Nephron (organoid): ENCODE measurements around the gene FBXO5.
A peak's percentile ranks its signal among the peaks of the same experiment; 100 is the strongest.
"Not testable (repeated sequence)": the region's sequence is repeated elsewhere in the genome, so short reads cannot be mapped to it uniquely, and the experiment has no call there.

ENCODE experiments used
- H3K27ac Mint-ChIP-seq, 3 experiments: 2 replicates each; pipeline ENCODE4 v1.8.0; 2020; ENCODE audit warnings: mixed read lengths in 3 of 3, mild to moderate bottlenecking in 2 of 3, moderate library complexity in 1 of 3
- H3K27me3 Mint-ChIP-seq: 2 replicates; pipeline ENCODE4 v1.8.0; 2021; ENCODE audit warnings: low read depth, mild to moderate bottlenecking, moderate library complexity, mixed read lengths
- H3K36me3 Mint-ChIP-seq: 2 replicates; pipeline ENCODE4 v1.8.0; 2020; ENCODE audit warnings: low read depth, mixed read lengths
- H3K4me1 Mint-ChIP-seq: 2 replicates; pipeline ENCODE4 v1.8.0; 2020; ENCODE audit warnings: mixed read lengths
- H3K4me3 Mint-ChIP-seq, 3 experiments: 2 replicates each; pipeline ENCODE4 v1.8.0; 2020; ENCODE audit warnings: mild to moderate bottlenecking in 3 of 3, mixed read lengths in 3 of 3, moderate library complexity in 2 of 3
- H3K9me3 Mint-ChIP-seq: 2 replicates; pipeline ENCODE4 v1.8.0; 2020; ENCODE audit warnings: mixed read lengths
- CTCF ChIP-seq, 3 experiments: fragments of 200-600 bp; sonication (generic); IDR thresholded peaks; one replicate each; pipeline ENCODE4 v1.5.0; 2021; ENCODE audit warnings: antibody characterized with exemption in 3 of 3; ENCODE audit not compliant: unreplicated experiment in 3 of 3

The FBXO5 gene

GRCh38 chr6:153000243-153000642, 17.4 kb upstream of the FBXO5 start:
- peak overlapping the region; percentile 60 to 81 (median 74) for H3K4me3 Mint-ChIP-seq
- no peaks in the 10 kb centered on the region for H3K27me3 Mint-ChIP-seq
- peaks cover 32% of the 10 kb centered on the region for H3K36me3 Mint-ChIP-seq
- peak overlapping the region in 1 of 3 experiments; percentile 10 for H3K27ac Mint-ChIP-seq
- H3K4me1 Mint-ChIP-seq: peaks cover 23% of the 10 kb centered on the region
- H3K9me3 Mint-ChIP-seq: no peaks in the 10 kb centered on the region
- no peak for TF ChIP-seq CTCF (IDR thresholded peaks at IDR 0.05; ENCODE audit: unreplicated experiment in 3 of 3)

- not testable (repeated sequence) for H3K9me3 Mint-ChIP-seq, H3K27me3 Mint-ChIP-seq, H3K27ac Mint-ChIP-seq
- Mint-ChIP-seq H3K4me3 (peak overlapping the region; percentile 28 to 57 (median 56)), H3K36me3 (peaks cover 32% of the 10 kb centered on the region), H3K4me1 (peaks cover 23% of the 10 kb centered on the region)
These were observed 16.7 kb upstream of the FBXO5 start for GRCh38 chr6:152999538-152999937.

GRCh38 chr6:152993847-152994246, 11.0 kb upstream of the FBXO5 start:
- Mint-ChIP-seq H3K36me3 (peaks cover 52% of the 10 kb centered on the region), H3K27ac (no peak overlapping the region), H3K4me1 (no peaks in the 10 kb centered on the region), H3K27me3 (no peaks in the 10 kb centered on the region), H3K9me3 (no peaks in the 10 kb centered on the region), H3K4me3 (no peak overlapping the region)
- no peak for TF ChIP-seq CTCF (IDR thresholded peaks at IDR 0.05; ENCODE audit: unreplicated experiment in 3 of 3)

GRCh38 chr6:152993431-152993830, 10.6 kb upstream of the FBXO5 start:
- no peak for TF ChIP-seq CTCF (IDR thresholded peaks at IDR 0.05; ENCODE audit: unreplicated experiment in 3 of 3)
- peaks cover 50% of the 10 kb centered on the region for H3K36me3 Mint-ChIP-seq
- no peaks in the 10 kb centered on the region for H3K27me3 Mint-ChIP-seq
- H3K4me3 Mint-ChIP-seq: no peak overlapping the region
- H3K9me3 Mint-ChIP-seq: no peaks in the 10 kb centered on the region
- H3K27ac Mint-ChIP-seq: no peak overlapping the region
- no peaks in the 10 kb centered on the region for H3K4me1 Mint-ChIP-seq

- H3K9me3 Mint-ChIP-seq: no peaks in the 10 kb centered on the region
- no peaks in the 10 kb centered on the region for H3K27me3 Mint-ChIP-seq
- TF ChIP-seq CTCF (IDR thresholded peaks at IDR 0.05; ENCODE audit: unreplicated experiment in 3 of 3): no peak
- peaks cover 31% of the 10 kb centered on the region for H3K36me3 Mint-ChIP-seq
- H3K4me3 Mint-ChIP-seq: no peak overlapping the region
- peak overlapping the region in 1 of 3 experiments; percentile 19 for H3K27ac Mint-ChIP-seq
- H3K4me1 Mint-ChIP-seq: peaks cover 15% of the 10 kb centered on the region
These were observed 4.1 kb upstream of the FBXO5 start for GRCh38 chr6:152986978-152987377.

- not testable (repeated sequence) for H3K9me3 Mint-ChIP-seq, H3K27me3 Mint-ChIP-seq
- peaks cover 21% of the 10 kb centered on the region for H3K36me3 Mint-ChIP-seq
- peaks cover 27% of the 10 kb centered on the region for H3K4me1 Mint-ChIP-seq
- H3K4me3 Mint-ChIP-seq: peak overlapping the region in 2 of 3 experiments; percentile 64 to 71
- H3K27ac Mint-ChIP-seq: peak overlapping the region; percentile 63 to 98 (median 96)
These were observed 2.5 kb upstream of the FBXO5 start for GRCh38 chr6:152985300-152985699.

GRCh38 chr6:152984513-152984872, 1.7 kb upstream of the FBXO5 start:
- Mint-ChIP-seq H3K27ac (peak overlapping the region; percentile 96 to 99 (median 98)), H3K9me3 (no peaks in the 10 kb centered on the region), H3K4me3 (peak overlapping the region; percentile 97), H3K36me3 (peaks cover 14% of the 10 kb centered on the region), H3K27me3 (no peaks in the 10 kb centered on the region), H3K4me1 (peaks cover 32% of the 10 kb centered on the region)
- TF ChIP-seq CTCF (IDR thresholded peaks at IDR 0.05; ENCODE audit: unreplicated experiment in 3 of 3): no peak
